NB4 (cell line): Measurements from ENCODE around the gene ESF1.

Source experiments
- MYC ChIP-seq: IDR thresholded peaks from 2 replicates; pipeline ENCODE4 v1.6.1; 2011; ENCODE audit warnings: low read depth, low read length
- POLR2A ChIP-seq: IDR thresholded peaks from 2 replicates; pipeline ENCODE4 v1.6.1; 2011; ENCODE audit warnings: mild to moderate bottlenecking; ENCODE audit not compliant: insufficient read length; ENCODE audit errors: extremely low read depth
- TF ChIP-seq, protein P1 (sequence below): IDR thresholded peaks from one replicate; pipeline ENCODE4 v1.5.1; 2012; ENCODE audit warnings: low read depth, low read length

DNA sequence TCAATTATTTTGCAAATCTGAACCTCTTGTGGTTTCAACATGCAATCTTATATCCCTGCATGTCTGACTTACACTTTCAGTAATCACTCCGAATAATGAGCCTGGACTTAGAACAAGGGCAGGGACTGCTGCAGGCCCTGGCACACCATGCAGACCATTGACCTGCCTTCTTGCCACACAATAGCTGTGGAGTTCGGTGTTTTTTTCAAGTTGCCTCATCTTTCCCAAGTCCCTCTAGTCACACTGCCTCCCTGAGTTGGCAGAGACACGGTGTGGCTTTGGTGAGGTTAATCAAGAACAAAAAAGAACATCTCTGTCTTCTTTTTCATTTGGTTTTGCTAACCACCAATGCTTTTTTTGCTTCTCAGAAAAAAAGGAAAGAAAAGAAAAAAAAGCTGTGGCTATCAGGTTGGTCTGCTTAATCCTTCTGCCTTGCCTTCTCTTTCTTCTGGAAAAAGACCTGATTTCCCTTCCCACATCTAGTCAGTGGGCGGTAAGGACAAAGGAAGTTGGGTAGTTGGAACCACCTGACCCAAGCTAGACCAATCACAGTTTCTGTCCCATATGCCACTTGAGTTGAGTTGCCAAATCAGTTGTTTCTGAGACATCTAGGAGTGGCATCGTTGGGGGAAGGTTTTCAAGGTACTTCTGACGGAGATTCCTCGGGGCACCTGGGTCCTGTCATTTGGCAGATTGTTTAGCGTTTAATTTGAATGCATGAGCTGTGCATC lies 90.1 kb downstream of the ESF1 start:
- TF ChIP-seq, protein P1, sequence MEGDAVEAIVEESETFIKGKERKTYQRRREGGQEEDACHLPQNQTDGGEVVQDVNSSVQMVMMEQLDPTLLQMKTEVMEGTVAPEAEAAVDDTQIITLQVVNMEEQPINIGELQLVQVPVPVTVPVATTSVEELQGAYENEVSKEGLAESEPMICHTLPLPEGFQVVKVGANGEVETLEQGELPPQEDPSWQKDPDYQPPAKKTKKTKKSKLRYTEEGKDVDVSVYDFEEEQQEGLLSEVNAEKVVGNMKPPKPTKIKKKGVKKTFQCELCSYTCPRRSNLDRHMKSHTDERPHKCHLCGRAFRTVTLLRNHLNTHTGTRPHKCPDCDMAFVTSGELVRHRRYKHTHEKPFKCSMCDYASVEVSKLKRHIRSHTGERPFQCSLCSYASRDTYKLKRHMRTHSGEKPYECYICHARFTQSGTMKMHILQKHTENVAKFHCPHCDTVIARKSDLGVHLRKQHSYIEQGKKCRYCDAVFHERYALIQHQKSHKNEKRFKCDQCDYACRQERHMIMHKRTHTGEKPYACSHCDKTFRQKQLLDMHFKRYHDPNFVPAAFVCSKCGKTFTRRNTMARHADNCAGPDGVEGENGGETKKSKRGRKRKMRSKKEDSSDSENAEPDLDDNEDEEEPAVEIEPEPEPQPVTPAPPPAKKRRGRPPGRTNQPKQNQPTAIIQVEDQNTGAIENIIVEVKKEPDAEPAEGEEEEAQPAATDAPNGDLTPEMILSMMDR: no peak
- TF ChIP-seq POLR2A: no peak
- no peak for TF ChIP-seq MYC
